T-helper 2 cell treated with Interferon-gamma antibody and Interleukin-4, amounts not matched to agents 5 μg/mL and 100 μg/mL, for 36 hours (primary cell): Measurements from ENCODE around the gene DMGDH.
"Not testable (repeated sequence)": the region's sequence is repeated elsewhere in the genome, so short reads cannot be mapped to it uniquely, and the experiment has no call there.

Experiments
- DNase-seq: peaks from one replicate; pipeline ENCODE4 v3.0.0; 2021; ENCODE audit warnings: low spot score
- H3K27ac Mint-ChIP-seq: one replicate; pipeline ENCODE4 v1.8.0; 2021; ENCODE audit warnings: mild to moderate bottlenecking, mixed read lengths
- H3K27me3 Mint-ChIP-seq: one replicate; pipeline ENCODE4 v1.8.0; 2021; ENCODE audit warnings: low read depth, mixed read lengths
- H3K36me3 Mint-ChIP-seq: one replicate; pipeline ENCODE4 v1.8.0; 2021; ENCODE audit warnings: low read depth, mixed read lengths
- H3K4me1 Mint-ChIP-seq: one replicate; pipeline ENCODE4 v1.8.0; 2021; ENCODE audit warnings: low read depth, mixed read lengths
- H3K4me3 Mint-ChIP-seq: one replicate; pipeline ENCODE4 v1.8.0; 2022; ENCODE audit warnings: mild to moderate bottlenecking, moderate library complexity, mixed read lengths
- H3K9me3 Mint-ChIP-seq: one replicate; pipeline ENCODE4 v1.8.0; 2021; ENCODE audit warnings: mixed read lengths

The DMGDH gene

GRCh38 chr5:78985725-78986223 is 83.7 kb downstream of the DMGDH start:
- peak; percentile 78 for DNase-seq
- peaks cover 32% of the 10 kb centered on the region for H3K4me1 Mint-ChIP-seq
- peak overlapping the region; percentile 96 for H3K27ac Mint-ChIP-seq
- H3K36me3 Mint-ChIP-seq = peaks cover 2% of the 10 kb centered on the region
- H3K4me3 Mint-ChIP-seq = peak overlapping the region; percentile 91
- H3K27me3 Mint-ChIP-seq = no peaks in the 10 kb centered on the region
- no peaks in the 10 kb centered on the region for H3K9me3 Mint-ChIP-seq

- peak; percentile 64 for DNase-seq
- Mint-ChIP-seq H3K36me3 (peaks cover 2% of the 10 kb centered on the region), H3K27ac (peak within 1 kb of the TSS; percentile 96), H3K4me3 (peak within 1 kb of the TSS; percentile 91), H3K9me3 (no peaks in the 10 kb centered on the region), H3K4me1 (peaks cover 34% of the 10 kb centered on the region), H3K27me3 (no peaks in the 10 kb centered on the region)
These were observed 84.3 kb downstream of the DMGDH start, which contains the start of gene ARSB for GRCh38 chr5:78985116-78985724. Gene ARSB, minus strand, starts transcription at chr5:78985310. Its CDS starts 62 bp downstream, at chr5:78985248.

- Mint-ChIP-seq H3K36me3 (peaks cover 2% of the 10 kb centered on the region), H3K27me3 (no peaks in the 10 kb centered on the region), H3K4me1 (peaks cover 37% of the 10 kb centered on the region), H3K9me3 (no peaks in the 10 kb centered on the region), H3K27ac (peak overlapping the region; percentile 90), H3K4me3 (peak overlapping the region; percentile 91)
- DNase-seq = peak; percentile 86
These were observed 84.9 kb downstream of the DMGDH start for GRCh38 chr5:78984439-78985115.

- H3K9me3 Mint-ChIP-seq = no peaks in the 10 kb centered on the region
- peaks cover 2% of the 10 kb centered on the region for H3K36me3 Mint-ChIP-seq
- H3K27me3 Mint-ChIP-seq = no peaks in the 10 kb centered on the region
- H3K4me1 Mint-ChIP-seq = peaks cover 44% of the 10 kb centered on the region
- peak overlapping the region; percentile 91 for H3K4me3 Mint-ChIP-seq
- peak overlapping the region; percentile 90 for H3K27ac Mint-ChIP-seq
- DNase-seq = no peak
These were observed 85.7 kb downstream of the DMGDH start for GRCh38 chr5:78983601-78984438.

GRCh38 chr5:78983194-78983593 is 86.3 kb downstream of the DMGDH start:
- not testable (repeated sequence) for DNase-seq, H3K36me3 Mint-ChIP-seq, H3K27me3 Mint-ChIP-seq, H3K9me3 Mint-ChIP-seq
- peaks cover 45% of the 10 kb centered on the region for H3K4me1 Mint-ChIP-seq
- H3K27ac Mint-ChIP-seq = peak overlapping the region; percentile 90
- H3K4me3 Mint-ChIP-seq = peak overlapping the region; percentile 91

- Mint-ChIP-seq H3K4me3 (no peak overlapping the region), H3K27me3 (no peaks in the 10 kb centered on the region), H3K36me3 (peaks cover 1% of the 10 kb centered on the region), H3K9me3 (no peaks in the 10 kb centered on the region), H3K27ac (no peak overlapping the region), H3K4me1 (peaks cover 39% of the 10 kb centered on the region)
- DNase-seq = no peak
These were observed 89.6 kb downstream of the DMGDH start for GRCh38 chr5:78979909-78980308.

- H3K27me3 Mint-ChIP-seq = no peaks in the 10 kb centered on the region
- H3K4me3 Mint-ChIP-seq = no peak overlapping the region
- DNase-seq = no peak
- no peak overlapping the region for H3K27ac Mint-ChIP-seq
- H3K9me3 Mint-ChIP-seq = no peaks in the 10 kb centered on the region
- peaks cover 39% of the 10 kb centered on the region for H3K4me1 Mint-ChIP-seq
- H3K36me3 Mint-ChIP-seq = peaks cover 1% of the 10 kb centered on the region
These were observed 90.2 kb downstream of the DMGDH start for GRCh38 chr5:78979117-78979742.

- H3K27ac Mint-ChIP-seq = no peak overlapping the region
- no peaks in the 10 kb centered on the region for H3K9me3 Mint-ChIP-seq
- H3K27me3 Mint-ChIP-seq = no peaks in the 10 kb centered on the region
- no peaks in the 10 kb centered on the region for H3K36me3 Mint-ChIP-seq
- no peak for DNase-seq
- no peak overlapping the region for H3K4me3 Mint-ChIP-seq
- peaks cover 17% of the 10 kb centered on the region for H3K4me1 Mint-ChIP-seq
These were observed 94.4 kb downstream of the DMGDH start for GRCh38 chr5:78975035-78975434.

GRCh38 chr5:78974601-78975000 is 94.9 kb downstream of the DMGDH start:
- no peak overlapping the region for H3K27ac Mint-ChIP-seq

GRCh38 chr5:78974011-78974410 is 95.5 kb downstream of the DMGDH start:
- no peak for DNase-seq
- Mint-ChIP-seq H3K9me3 (no peaks in the 10 kb centered on the region), H3K4me1 (peaks cover 9% of the 10 kb centered on the region), H3K36me3 (no peaks in the 10 kb centered on the region), H3K27me3 (no peaks in the 10 kb centered on the region), H3K4me3 (no peak overlapping the region), H3K27ac (no peak overlapping the region)

More at GRCh38 chr5:78974601-78975000, 94.9 kb downstream of the DMGDH start:
- no peaks in the 10 kb centered on the region for H3K27me3 Mint-ChIP-seq
- no peaks in the 10 kb centered on the region for H3K9me3 Mint-ChIP-seq
- no peak for DNase-seq
- H3K4me1 Mint-ChIP-seq = peaks cover 14% of the 10 kb centered on the region
- H3K36me3 Mint-ChIP-seq = no peaks in the 10 kb centered on the region
- no peak overlapping the region for H3K4me3 Mint-ChIP-seq

GRCh38 chr5:78972654-78973428 is 96.6 kb downstream of the DMGDH start:
- H3K27ac Mint-ChIP-seq = no peak overlapping the region
- no peaks in the 10 kb centered on the region for H3K36me3 Mint-ChIP-seq
- no peaks in the 10 kb centered on the region for H3K9me3 Mint-ChIP-seq
- no peak for DNase-seq
- no peak overlapping the region for H3K4me3 Mint-ChIP-seq
- peaks cover 7% of the 10 kb centered on the region for H3K4me1 Mint-ChIP-seq
- H3K27me3 Mint-ChIP-seq = no peaks in the 10 kb centered on the region

- Mint-ChIP-seq H3K4me1 (peaks cover 2% of the 10 kb centered on the region), H3K27ac (no peak overlapping the region), H3K36me3 (peaks cover 2% of the 10 kb centered on the region)
These were observed 97.5 kb downstream of the DMGDH start for GRCh38 chr5:78971998-78972397.

GRCh38 chr5:78968781-78969180 is 100.7 kb downstream of the DMGDH start:
- Mint-ChIP-seq H3K27me3 (no peaks in the 10 kb centered on the region), H3K27ac (no peak overlapping the region), H3K4me3 (no peak overlapping the region), H3K36me3 (peaks cover 7% of the 10 kb centered on the region), H3K4me1 (no peaks in the 10 kb centered on the region), H3K9me3 (no peaks in the 10 kb centered on the region)
- DNase-seq = no peak

More at GRCh38 chr5:78971998-78972397, 97.5 kb downstream of the DMGDH start:
- no peaks in the 10 kb centered on the region for H3K27me3 Mint-ChIP-seq
- no peak overlapping the region for H3K4me3 Mint-ChIP-seq
- DNase-seq = no peak
- no peaks in the 10 kb centered on the region for H3K9me3 Mint-ChIP-seq
